Activated T-helper 17 cell treated with anti-CD3 and anti-CD28 coated beads, Interleukin-2, amount 50 U/mL, for 72 hours (primary cell): Measurements from ENCODE around the gene FBXL7. TPM values are rescaled to one million over a fixed set of nuclear protein-coding genes. Genes with fewer than 3 reads are reported as not detected.

Experiments
- ATAC-seq: fragments of 150-1000 bp; cut with Tn5 transposase; replicated peaks from 2 replicates; pipeline ENCODE4 v1.10.0; 2021; ENCODE audit warnings: mild to moderate bottlenecking, moderate library complexity
- H3K27ac Mint-ChIP-seq: one replicate; pipeline ENCODE4 v1.8.0; 2022; ENCODE audit warnings: mixed read lengths
- H3K27me3 Mint-ChIP-seq: one replicate; pipeline ENCODE4 v1.8.0; 2022; ENCODE audit warnings: mixed read lengths
- H3K36me3 Mint-ChIP-seq: one replicate; pipeline ENCODE4 v1.8.0; 2022; ENCODE audit warnings: low read depth, mild to moderate bottlenecking, mixed read lengths
- H3K4me1 Mint-ChIP-seq: one replicate; pipeline ENCODE4 v1.8.0; 2022; ENCODE audit warnings: mixed read lengths
- H3K4me3 Mint-ChIP-seq: one replicate; pipeline ENCODE4 v1.8.0; 2022; ENCODE audit warnings: mild to moderate bottlenecking, mixed read lengths
- H3K9me3 Mint-ChIP-seq: one replicate; pipeline ENCODE4 v1.8.0; 2022; ENCODE audit warnings: mixed read lengths
- total RNA-seq, 2 donors: library from RNA; stranded (reverse); gene quantifications; one replicate each; pipeline ENCODE4 v1.2.3, GENCODE V29; 2022

Gene FBXL7
- total RNA-seq, 2 donors from 2014 or later: not detected

DNA sequence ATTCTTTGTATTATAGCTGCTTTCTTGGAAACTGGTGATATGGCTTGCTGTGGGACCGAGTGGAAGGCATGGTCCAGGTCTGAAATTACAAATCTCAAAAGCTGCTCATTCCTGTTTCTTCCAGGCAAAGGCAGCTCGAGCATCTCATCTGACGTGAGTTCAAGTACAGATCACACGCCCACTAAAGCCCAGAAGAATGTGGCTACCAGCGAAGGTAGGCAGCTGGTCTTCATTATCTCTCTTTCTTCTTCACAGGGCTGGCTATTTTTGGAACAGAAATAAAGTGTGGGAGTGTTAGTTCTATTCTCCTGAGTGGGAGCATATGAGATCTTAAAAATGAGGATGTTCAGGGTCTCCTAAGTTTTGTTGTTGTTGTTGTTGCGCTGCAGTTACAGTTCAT lies 115.9 kb downstream of the FBXL7 start:
- H3K9me3 Mint-ChIP-seq: peaks cover 9% of the 10 kb centered on the region
- H3K27ac Mint-ChIP-seq: no peak overlapping the region
- no peaks in the 10 kb centered on the region for H3K36me3 Mint-ChIP-seq
- no peak for ATAC-seq
- no peak overlapping the region for H3K4me3 Mint-ChIP-seq
- no peaks in the 10 kb centered on the region for H3K27me3 Mint-ChIP-seq
- H3K4me1 Mint-ChIP-seq: no peaks in the 10 kb centered on the region

DNA sequence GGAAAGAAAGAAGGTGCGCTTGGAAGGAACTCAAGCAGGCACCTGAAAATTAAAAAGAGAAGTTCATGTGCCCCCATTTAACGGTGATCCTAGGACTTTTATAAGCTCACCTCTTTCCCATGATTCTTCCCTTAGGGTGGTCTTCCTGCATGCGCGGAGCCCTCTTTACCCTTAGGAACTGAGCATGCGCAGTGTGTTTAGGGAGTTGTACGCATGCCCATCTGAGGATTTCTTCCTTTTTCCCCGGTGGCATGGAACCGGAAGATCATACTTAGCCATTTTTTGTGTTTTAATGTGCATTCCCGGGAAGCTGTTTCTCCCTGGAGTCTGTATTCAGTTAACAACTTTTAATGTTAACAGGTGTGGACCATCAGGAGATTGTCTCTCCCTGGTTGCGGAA lies 119.0 kb downstream of the FBXL7 start:
- peaks cover 16% of the 10 kb centered on the region for H3K9me3 Mint-ChIP-seq
- no peaks in the 10 kb centered on the region for H3K36me3 Mint-ChIP-seq
- no peaks in the 10 kb centered on the region for H3K4me1 Mint-ChIP-seq
- no peak for ATAC-seq
- H3K27me3 Mint-ChIP-seq: no peaks in the 10 kb centered on the region
- no peak overlapping the region for H3K4me3 Mint-ChIP-seq
- H3K27ac Mint-ChIP-seq: no peak overlapping the region

DNA sequence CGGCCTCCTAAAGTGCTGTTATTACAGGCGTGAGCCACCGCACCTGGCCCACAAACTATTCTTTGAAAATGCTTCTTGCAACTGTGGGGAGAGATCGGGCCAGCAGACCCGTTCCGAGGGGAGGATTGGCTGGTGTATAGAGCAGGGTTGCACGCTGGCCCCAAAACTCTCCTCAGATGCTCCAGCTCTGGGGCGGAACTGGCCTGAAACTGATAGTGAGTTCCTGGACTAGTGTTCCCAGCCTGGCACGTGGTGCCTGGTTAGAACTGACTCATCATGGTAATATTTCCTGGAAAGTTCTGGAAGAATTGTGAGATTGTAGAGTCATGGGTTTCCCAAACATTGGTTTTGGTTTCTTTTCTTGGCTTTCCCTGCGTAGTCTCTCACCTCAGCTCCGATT lies 120.5 kb downstream of the FBXL7 start:
- Mint-ChIP-seq H3K9me3 (peaks cover 16% of the 10 kb centered on the region), H3K27ac (no peak overlapping the region), H3K36me3 (no peaks in the 10 kb centered on the region), H3K27me3 (no peaks in the 10 kb centered on the region), H3K4me1 (no peaks in the 10 kb centered on the region), H3K4me3 (no peak overlapping the region)
- ATAC-seq: no peak

DNA sequence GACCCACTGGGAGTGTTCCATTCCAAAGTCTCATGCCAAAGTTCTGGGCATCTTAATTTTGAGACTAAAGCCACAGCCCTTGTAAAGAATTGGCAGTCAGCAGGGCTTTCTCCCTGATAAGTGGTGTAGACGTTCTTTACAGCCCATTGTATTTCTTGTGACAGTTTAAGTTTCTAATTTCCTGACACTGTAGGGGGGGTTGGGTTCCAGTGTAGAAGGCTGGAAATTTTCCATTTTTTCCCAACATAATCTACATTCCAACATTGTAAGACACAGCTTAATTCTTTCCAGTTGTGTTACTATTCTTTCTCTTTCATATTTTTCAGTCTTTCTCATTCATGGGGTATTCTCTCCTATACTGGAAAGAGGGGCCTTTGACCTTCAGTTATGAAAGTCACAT lies 121.1 kb downstream of the FBXL7 start:
- Mint-ChIP-seq H3K36me3 (no peaks in the 10 kb centered on the region), H3K4me3 (no peak overlapping the region), H3K9me3 (peaks cover 16% of the 10 kb centered on the region), H3K27ac (no peak overlapping the region), H3K27me3 (no peaks in the 10 kb centered on the region), H3K4me1 (no peaks in the 10 kb centered on the region)
- ATAC-seq: no peak

DNA sequence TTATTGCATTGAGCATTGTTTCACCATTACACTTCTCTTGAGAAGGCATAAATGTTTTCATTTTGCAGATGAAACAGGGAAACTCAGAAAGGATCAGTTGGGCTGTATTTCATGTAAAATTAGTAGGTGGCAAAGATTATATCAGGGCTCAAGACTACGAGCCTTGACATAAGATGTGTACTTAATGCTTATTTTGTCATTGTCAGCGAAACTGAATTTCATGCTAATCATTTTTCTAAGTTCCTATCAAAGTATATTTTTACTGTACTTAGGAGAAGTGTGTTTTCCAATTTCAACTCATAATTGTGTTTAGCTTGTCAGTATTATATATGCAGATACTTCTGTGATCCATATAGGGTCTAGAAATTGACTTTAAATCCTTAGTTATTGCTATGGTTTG lies 123.8 kb downstream of the FBXL7 start:
- no peaks in the 10 kb centered on the region for H3K36me3 Mint-ChIP-seq
- no peak for ATAC-seq
- peaks cover 13% of the 10 kb centered on the region for H3K9me3 Mint-ChIP-seq
- no peaks in the 10 kb centered on the region for H3K4me1 Mint-ChIP-seq
- no peaks in the 10 kb centered on the region for H3K27me3 Mint-ChIP-seq
- H3K4me3 Mint-ChIP-seq: no peak overlapping the region
- H3K27ac Mint-ChIP-seq: no peak overlapping the region

DNA sequence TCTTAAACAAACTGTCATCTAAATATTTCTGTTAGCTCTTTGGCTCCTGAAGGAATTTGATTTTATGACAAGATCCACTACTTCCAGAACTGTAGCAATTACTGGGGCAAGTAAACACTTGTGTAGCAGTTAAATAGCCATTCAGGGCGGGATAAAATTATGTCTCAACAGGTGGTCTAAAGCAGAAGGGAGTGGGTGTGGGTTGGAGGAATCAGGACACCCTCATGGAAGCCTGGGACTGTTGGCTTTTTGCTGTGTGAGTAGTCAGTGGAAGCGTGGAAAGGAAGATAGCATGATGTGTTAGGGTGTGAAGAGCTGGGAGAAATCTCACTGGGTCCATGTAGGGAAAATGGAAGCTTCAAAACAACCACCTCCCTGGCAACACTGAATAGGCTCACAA lies 127.1 kb downstream of the FBXL7 start:
- H3K4me1 Mint-ChIP-seq: no peaks in the 10 kb centered on the region
- no peak for ATAC-seq

DNA sequence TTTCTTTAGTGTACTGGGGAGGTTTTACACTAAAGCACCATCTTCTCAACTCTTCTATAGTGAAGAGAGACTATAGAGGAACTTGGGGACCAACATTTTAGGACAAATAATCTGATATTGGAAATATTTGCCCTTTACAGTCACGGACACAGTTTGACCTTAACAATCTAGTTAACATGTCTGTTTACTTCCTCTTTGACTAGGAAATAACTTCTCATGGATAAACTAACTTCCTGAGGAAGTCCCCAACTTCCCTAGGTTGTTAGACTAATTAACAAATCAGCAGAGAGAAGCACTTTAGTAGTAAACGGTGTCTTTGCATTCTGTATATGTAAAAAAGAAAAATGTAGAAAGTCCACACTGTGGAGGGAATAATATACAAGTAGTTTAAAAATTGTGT lies 127.7 kb downstream of the FBXL7 start:
- ATAC-seq: no peak
- H3K9me3 Mint-ChIP-seq: no peaks in the 10 kb centered on the region
- H3K4me3 Mint-ChIP-seq: no peak overlapping the region
- H3K36me3 Mint-ChIP-seq: no peaks in the 10 kb centered on the region
- H3K27ac Mint-ChIP-seq: no peak overlapping the region
- no peaks in the 10 kb centered on the region for H3K4me1 Mint-ChIP-seq
- no peaks in the 10 kb centered on the region for H3K27me3 Mint-ChIP-seq

More for the DNA sequence above, 127.1 kb downstream of the FBXL7 start:
- no peak overlapping the region for H3K27ac Mint-ChIP-seq
- no peak overlapping the region for H3K4me3 Mint-ChIP-seq
- H3K27me3 Mint-ChIP-seq: no peaks in the 10 kb centered on the region
- H3K9me3 Mint-ChIP-seq: no peaks in the 10 kb centered on the region
- H3K36me3 Mint-ChIP-seq: no peaks in the 10 kb centered on the region

DNA sequence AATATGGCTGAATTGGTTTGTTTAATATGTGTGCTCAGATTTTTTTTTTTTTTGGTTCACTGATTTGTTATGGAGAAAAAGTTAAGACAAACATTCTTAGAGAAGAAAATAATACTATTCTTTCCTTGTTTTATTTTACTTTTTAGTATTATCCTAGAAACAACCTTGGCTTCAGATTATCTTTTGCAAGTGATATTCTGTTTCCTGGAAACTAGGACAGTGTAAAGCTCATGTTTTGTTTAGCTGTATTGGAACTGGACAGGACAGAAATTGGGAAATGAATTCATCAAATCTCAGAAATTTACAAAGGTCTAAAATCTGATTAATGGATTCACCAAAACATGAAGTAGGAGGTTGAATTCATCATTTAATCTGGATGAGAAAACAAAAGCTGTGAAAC lies 130.5 kb downstream of the FBXL7 start:
- Mint-ChIP-seq H3K27ac (no peak overlapping the region), H3K9me3 (no peaks in the 10 kb centered on the region), H3K4me3 (no peak overlapping the region), H3K36me3 (no peaks in the 10 kb centered on the region), H3K4me1 (no peaks in the 10 kb centered on the region), H3K27me3 (no peaks in the 10 kb centered on the region)
- ATAC-seq: no peak

DNA sequence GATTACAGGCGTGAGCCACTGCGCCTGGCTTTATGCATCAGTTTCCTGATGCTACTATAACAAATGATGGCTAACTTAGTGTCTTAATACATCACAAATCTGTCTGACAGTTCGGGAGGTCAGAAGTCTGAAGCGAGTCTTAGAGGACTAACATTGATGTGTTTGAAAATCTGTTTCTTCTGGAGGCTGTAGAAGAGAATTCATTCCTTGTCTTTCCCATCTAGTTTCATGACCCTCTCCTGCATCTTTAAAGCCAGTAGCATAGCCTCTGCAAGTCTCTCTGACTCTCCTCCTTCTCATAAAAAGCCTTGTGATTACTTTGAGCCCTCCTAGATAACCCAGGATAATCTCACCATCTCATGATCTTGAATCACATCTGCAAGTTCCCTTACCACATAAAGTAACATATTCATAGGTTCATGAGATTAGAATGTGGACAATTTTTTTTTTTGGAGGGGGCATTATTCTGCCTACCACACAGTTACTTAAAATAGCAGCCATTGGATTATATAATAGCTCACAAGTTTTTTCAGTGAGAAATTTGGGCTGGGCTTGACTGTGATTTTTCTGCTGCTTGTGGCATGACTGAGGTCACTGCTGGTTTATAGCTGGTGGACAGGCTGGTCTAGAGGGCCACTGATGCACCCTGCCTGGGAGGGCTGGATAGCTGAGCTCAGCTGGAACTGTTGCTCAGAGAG lies 134.8 kb downstream of the FBXL7 start:
- Mint-ChIP-seq H3K4me3 (no peak overlapping the region), H3K9me3 (no peaks in the 10 kb centered on the region), H3K4me1 (no peaks in the 10 kb centered on the region), H3K27ac (no peak overlapping the region), H3K27me3 (no peaks in the 10 kb centered on the region), H3K36me3 (no peaks in the 10 kb centered on the region)
- no peak for ATAC-seq

DNA sequence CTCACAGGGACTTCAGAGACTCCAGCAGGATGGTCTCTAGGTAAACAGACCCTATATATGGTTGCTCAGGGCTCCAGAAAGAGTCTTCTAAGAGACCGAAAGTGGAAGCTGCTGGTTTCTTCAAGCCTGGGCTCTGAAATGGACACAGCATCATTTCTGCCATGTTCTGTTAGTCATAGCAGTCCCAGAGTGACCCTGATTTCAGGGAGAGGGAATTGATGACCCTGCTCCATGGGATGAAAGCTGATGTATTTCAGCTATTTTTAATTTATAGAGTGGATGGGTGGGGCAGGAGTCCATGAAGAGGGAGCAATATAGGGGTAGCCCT lies 135.3 kb downstream of the FBXL7 start:
- H3K4me3 Mint-ChIP-seq: no peak overlapping the region
- H3K36me3 Mint-ChIP-seq: no peaks in the 10 kb centered on the region
- H3K27me3 Mint-ChIP-seq: no peaks in the 10 kb centered on the region
- H3K4me1 Mint-ChIP-seq: no peaks in the 10 kb centered on the region
- H3K27ac Mint-ChIP-seq: no peak overlapping the region
- no peak for ATAC-seq
- no peaks in the 10 kb centered on the region for H3K9me3 Mint-ChIP-seq

DNA sequence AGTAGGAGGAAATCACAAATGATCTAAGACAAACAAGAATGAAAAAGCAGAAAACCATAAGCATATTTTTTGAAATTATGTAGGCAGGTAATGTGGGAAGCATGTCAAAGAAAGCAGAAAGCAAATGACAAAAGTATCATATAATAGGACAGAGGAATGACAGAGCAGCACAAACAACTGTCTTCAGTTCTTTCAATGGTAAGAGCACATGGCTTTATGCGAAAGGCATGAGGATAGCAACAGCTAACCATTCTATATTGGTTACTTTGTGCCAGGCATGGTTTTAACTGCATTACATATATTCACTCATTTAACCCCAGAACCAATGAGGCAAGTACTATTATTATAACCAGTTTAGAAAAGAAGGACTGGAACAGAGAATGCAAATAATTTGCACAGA lies 137.4 kb downstream of the FBXL7 start:
- Mint-ChIP-seq H3K27me3 (no peaks in the 10 kb centered on the region), H3K4me1 (no peaks in the 10 kb centered on the region), H3K9me3 (no peaks in the 10 kb centered on the region), H3K36me3 (no peaks in the 10 kb centered on the region), H3K4me3 (no peak overlapping the region), H3K27ac (no peak overlapping the region)
- ATAC-seq: no peak

DNA sequence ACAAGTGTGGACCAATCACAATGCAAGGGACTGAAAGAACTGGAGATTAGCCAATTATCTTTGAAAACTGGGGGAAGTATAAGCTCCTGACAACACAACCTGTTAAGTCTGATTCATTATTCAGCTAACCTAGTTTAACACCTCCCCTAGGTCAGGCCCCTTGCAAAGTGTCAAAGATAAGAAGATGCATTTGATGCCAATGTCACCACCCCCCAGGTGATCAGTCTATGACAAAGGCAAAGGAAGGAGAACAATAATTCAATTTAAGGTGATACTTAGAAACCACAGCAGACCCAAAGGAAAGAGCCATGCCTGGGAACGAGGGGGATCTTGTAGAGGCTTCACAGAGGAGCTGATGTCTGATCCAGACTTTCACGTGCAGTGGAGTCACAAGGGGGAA lies 137.9 kb downstream of the FBXL7 start:
- H3K27me3 Mint-ChIP-seq: no peaks in the 10 kb centered on the region
- H3K9me3 Mint-ChIP-seq: no peaks in the 10 kb centered on the region
- no peak overlapping the region for H3K27ac Mint-ChIP-seq
- no peak for ATAC-seq
- no peak overlapping the region for H3K4me3 Mint-ChIP-seq
- no peaks in the 10 kb centered on the region for H3K36me3 Mint-ChIP-seq
- H3K4me1 Mint-ChIP-seq: no peaks in the 10 kb centered on the region

DNA sequence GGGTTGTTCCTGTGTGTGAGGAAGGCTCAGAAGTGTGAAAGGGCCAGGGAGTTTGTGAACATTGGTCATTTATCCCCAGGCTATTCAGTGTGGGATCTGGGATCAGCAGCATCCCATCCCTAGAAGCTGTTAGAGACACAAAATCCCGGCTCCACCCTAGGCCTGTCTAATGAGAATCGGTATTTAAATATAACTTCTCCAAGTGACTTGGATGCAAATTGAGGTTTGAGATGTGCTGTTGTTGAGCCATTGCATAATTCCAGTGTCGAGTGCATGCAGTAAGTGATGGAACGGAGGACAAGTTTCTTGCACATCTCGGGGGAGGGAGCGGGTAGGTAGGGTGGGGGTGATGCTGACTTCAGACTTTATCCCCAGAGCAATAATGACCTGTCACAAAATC lies 138.3 kb downstream of the FBXL7 start:
- Mint-ChIP-seq H3K9me3 (no peaks in the 10 kb centered on the region), H3K27ac (no peak overlapping the region), H3K36me3 (no peaks in the 10 kb centered on the region), H3K27me3 (no peaks in the 10 kb centered on the region), H3K4me1 (no peaks in the 10 kb centered on the region), H3K4me3 (no peak overlapping the region)
- ATAC-seq: no peak

DNA sequence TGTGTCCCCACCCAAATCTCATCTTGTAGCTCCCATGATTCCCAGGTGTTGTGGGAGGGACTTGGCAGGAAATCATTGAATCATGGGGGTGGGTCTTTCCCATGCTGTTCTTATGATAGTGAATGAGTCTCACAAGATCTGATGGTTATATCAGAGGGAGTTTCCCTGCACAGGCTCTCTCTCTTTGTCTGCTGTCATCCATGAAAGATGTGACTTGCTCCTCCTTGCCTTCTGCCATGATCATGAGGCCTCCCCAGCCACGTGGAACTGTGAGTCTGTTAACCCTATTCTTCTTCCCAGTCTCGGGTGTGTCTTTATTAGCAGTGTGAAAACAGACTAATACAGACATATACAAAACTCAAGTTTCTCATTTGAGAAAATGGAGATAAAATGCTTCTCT lies 139.3 kb downstream of the FBXL7 start:
- H3K27me3 Mint-ChIP-seq: no peaks in the 10 kb centered on the region
- ATAC-seq: no peak
- no peak overlapping the region for H3K4me3 Mint-ChIP-seq
- H3K36me3 Mint-ChIP-seq: no peaks in the 10 kb centered on the region
- no peaks in the 10 kb centered on the region for H3K4me1 Mint-ChIP-seq
- no peak overlapping the region for H3K27ac Mint-ChIP-seq
- H3K9me3 Mint-ChIP-seq: no peaks in the 10 kb centered on the region

DNA sequence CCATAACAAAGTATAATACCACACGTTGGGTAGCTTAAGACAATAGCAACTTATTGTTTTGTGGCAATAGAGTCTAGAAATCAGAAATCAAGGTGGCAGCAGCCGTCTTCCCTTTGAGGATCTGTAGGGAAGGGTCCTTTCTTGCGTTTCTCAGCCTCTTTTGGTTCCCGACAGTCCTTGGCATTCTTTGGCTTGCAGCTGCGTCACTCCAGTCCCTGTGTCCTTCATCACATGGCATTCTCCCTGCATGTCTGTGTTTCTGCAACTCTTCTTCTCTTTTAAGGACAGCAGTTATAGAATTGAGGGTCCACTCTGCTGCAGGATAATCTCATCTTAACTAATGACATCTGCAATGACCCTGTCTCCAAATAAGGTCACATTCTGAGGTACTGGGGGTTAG lies 140.1 kb downstream of the FBXL7 start:
- H3K4me1 Mint-ChIP-seq: no peaks in the 10 kb centered on the region
- H3K4me3 Mint-ChIP-seq: no peak overlapping the region
- no peaks in the 10 kb centered on the region for H3K9me3 Mint-ChIP-seq
- H3K36me3 Mint-ChIP-seq: no peaks in the 10 kb centered on the region
- H3K27me3 Mint-ChIP-seq: no peaks in the 10 kb centered on the region
- H3K27ac Mint-ChIP-seq: no peak overlapping the region
- ATAC-seq: no peak

DNA sequence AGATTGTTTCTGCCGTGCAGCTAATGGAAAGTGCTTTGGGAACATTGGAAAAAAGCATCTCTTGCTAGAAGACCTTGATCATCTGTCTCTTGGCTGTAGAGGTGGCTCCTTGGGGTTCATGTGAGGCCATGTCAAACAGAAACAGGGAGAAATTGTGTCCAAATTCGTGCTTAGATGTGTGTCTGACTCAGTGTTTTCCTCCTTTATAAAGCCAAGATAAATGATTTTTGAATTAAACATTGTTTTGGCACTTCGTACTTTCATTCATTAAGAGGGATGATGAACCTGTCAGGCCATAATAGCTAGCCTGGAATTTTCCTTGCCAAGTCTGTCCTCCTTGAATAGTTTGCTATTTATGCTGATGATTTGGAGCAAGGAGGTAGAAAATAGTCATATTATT lies 143.8 kb downstream of the FBXL7 start:
- H3K9me3 Mint-ChIP-seq: peaks cover 5% of the 10 kb centered on the region
- H3K27me3 Mint-ChIP-seq: no peaks in the 10 kb centered on the region
- no peak overlapping the region for H3K27ac Mint-ChIP-seq
- H3K4me1 Mint-ChIP-seq: no peaks in the 10 kb centered on the region
- H3K36me3 Mint-ChIP-seq: no peaks in the 10 kb centered on the region
- no peak overlapping the region for H3K4me3 Mint-ChIP-seq
- no peak for ATAC-seq
